Gastroesophageal sphincter (tissue), 4 donors: Measurements from ENCODE around the gene CD209. TPM values are rescaled to one million over a fixed set of nuclear protein-coding genes. Genes with fewer than 3 reads are reported as not detected.

ENCODE experiments used
- ATAC-seq: fragments of 150-250 bp; one replicate; pipeline ENCODE4 v1.9.1; 2016; ENCODE audit warnings: mild to moderate bottlenecking, moderate library complexity
- H3K27ac ChIP-seq, 4 donors: fragments of 200-600 bp; sonication (generic) in 3 of 4; 1 replicate in 3 of 4; 2 replicates in 1 of 4; pipeline ENCODE4 v1.5.1; 2016 to 2019
- H3K27me3 ChIP-seq: fragments of 200-600 bp; sonication (generic); one replicate; pipeline ENCODE4 v1.5.1; 2019
- H3K36me3 ChIP-seq, 2 donors: fragments of 200-600 bp; sonication (generic); one replicate each; pipeline ENCODE4 v1.5.1; 2019; ENCODE audit warnings: control low read depth in 1 of 2
- H3K4me1 ChIP-seq, 3 donors: fragments of 200-600 bp; sonication (generic); 1 replicate in 2 of 3; 2 replicates in 1 of 3; pipeline ENCODE4 v1.5.1; 2016 to 2019; ENCODE audit warnings: control low read depth in 2 of 3
- H3K4me3 ChIP-seq, 2 donors: fragments of 200-600 bp; sonication (generic); one replicate each; pipeline ENCODE4 v1.5.1; 2019; ENCODE audit warnings: mild to moderate bottlenecking in 1 of 2, moderate library complexity in 1 of 2
- H3K9me3 ChIP-seq, 3 donors: fragments of 200-600 bp; sonication (generic); one replicate each; pipeline ENCODE4 v1.5.1; 2017 to 2019; ENCODE audit warnings: control low read depth in 2 of 3
- CTCF ChIP-seq, 4 experiments: fragments of 200-600 bp in 2 of 4; fragments of 450-650 bp in 2 of 4; sonication (generic) in 1 of 4; IDR thresholded peaks; one replicate each; pipeline ENCODE4 v1.5.1; 2017 to 2019; ENCODE audit warnings: antibody characterized with exemption in 4 of 4, mild to moderate bottlenecking in 2 of 4, moderate library complexity in 2 of 4
- EP300 ChIP-seq: sonication (generic); formaldehyde crosslinking; IDR thresholded peaks from one replicate; pipeline ENCODE4 v1.6.1; 2017; ENCODE audit warnings: antibody characterized with exemption, mild to moderate bottlenecking
- POLR2A ChIP-seq, 2 donors: fragments of 450-650 bp; IDR thresholded peaks; one replicate each; pipeline ENCODE4 v1.6.1; 2017; ENCODE audit warnings: antibody characterized with exemption in 2 of 2, mild to moderate bottlenecking in 2 of 2, moderate library complexity in 1 of 2
- POLR2AphosphoS5 ChIP-seq: sonication (generic); formaldehyde crosslinking; IDR thresholded peaks from one replicate; pipeline ENCODE4 v1.6.1; 2017; ENCODE audit warnings: antibody characterized with exemption
- WGBS, 2 donors: methylation state at CpG; one replicate each; pipeline ENCODE4 v1.1.5; 2018; ENCODE audit warnings: low coverage in 1 of 2; 5-methylcytosine and 5-hydroxymethylcytosine counted together
- total RNA-seq, 4 donors: library from RNA; depleted of rRNA; stranded (reverse); fragments of >200 nt; gene quantifications; one replicate each; pipeline ENCODE4 v1.1.0, GENCODE V29; 2016

The CD209 gene
- total RNA-seq, 4 donors from 2014 or later, result 0.78 to 11.4 (median 8.0) TPM

GRCh38 chr19:7716762-7717161 lies 30.6 kb downstream of the CD209 start:
- H3K36me3 ChIP-seq, result no peaks in the 10 kb centered on the region
- no peak for ATAC-seq
- no peaks in the 10 kb centered on the region for H3K4me1 ChIP-seq
- H3K9me3 ChIP-seq, result peaks cover 0 to 15% (median 0%) of the 10 kb centered on the region in 3 donors
- H3K4me3 ChIP-seq, result no peak overlapping the region
- TF ChIP-seq POLR2AphosphoS5 (no peak), EP300 (no peak), CTCF (IDR thresholded peaks at IDR 0.05) (no peak), POLR2A (IDR thresholded peaks at IDR 0.05) (no peak)
- H3K27me3 ChIP-seq, result peaks cover 37% of the 10 kb centered on the region
- H3K27ac ChIP-seq, result no peak overlapping the region
- WGBS, 2 donors, result 50 to 80% methylated on average over 1 of the region's 1 CpG

GRCh38 chr19:7715671-7716070 lies 31.7 kb downstream of the CD209 start:
- Histone ChIP-seq H3K36me3 (no peaks in the 10 kb centered on the region), H3K4me1 (no peaks in the 10 kb centered on the region), H3K9me3 (peaks cover 0 to 15% (median 0%) of the 10 kb centered on the region in 3 donors), H3K27ac (no peak overlapping the region), H3K27me3 (peaks cover 33% of the 10 kb centered on the region), H3K4me3 (no peak overlapping the region)
- TF ChIP-seq EP300 (no peak), POLR2A (IDR thresholded peaks at IDR 0.05) (no peak), POLR2AphosphoS5 (no peak), CTCF (IDR thresholded peaks at IDR 0.05) (no peak)
- no peak for ATAC-seq
- WGBS, 2 donors, result 27% methylated on average over 1 of the region's 1 CpG; no CpG with 5 or more reads in 1 of the 2 donors

- Histone ChIP-seq H3K4me3 (no peak overlapping the region), H3K9me3 (no peaks in the 10 kb centered on the region), H3K4me1 (no peaks in the 10 kb centered on the region), H3K36me3 (no peaks in the 10 kb centered on the region), H3K27ac (no peak overlapping the region), H3K27me3 (peaks cover 27% of the 10 kb centered on the region)
- ATAC-seq, result no peak
- WGBS, 2 donors, result 71 to 76% methylated on average over 5 of the region's 5 CpGs
- TF ChIP-seq CTCF (IDR thresholded peaks at IDR 0.05) (no peak), EP300 (no peak), POLR2AphosphoS5 (no peak), POLR2A (IDR thresholded peaks at IDR 0.05) (no peak)
These were observed 36.7 kb downstream of the CD209 start for GRCh38 chr19:7710616-7711015.

- WGBS, 2 donors, result no CpG with 5 or more reads among the region's 10 CpGs
- TF ChIP-seq POLR2AphosphoS5 (no peak), POLR2A (IDR thresholded peaks at IDR 0.05) (no peak), EP300 (no peak), CTCF (IDR thresholded peaks at IDR 0.05) (no peak)
- no peak overlapping the region for H3K27ac ChIP-seq
- H3K27me3 ChIP-seq, result peaks cover 33% of the 10 kb centered on the region
- no peaks in the 10 kb centered on the region for H3K36me3 ChIP-seq
- no peak for ATAC-seq
- no peaks in the 10 kb centered on the region for H3K9me3 ChIP-seq
- no peaks in the 10 kb centered on the region for H3K4me1 ChIP-seq
- H3K4me3 ChIP-seq, result no peak overlapping the region
These were observed 37.3 kb downstream of the CD209 start for GRCh38 chr19:7709932-7710460.

- no peaks in the 10 kb centered on the region for H3K36me3 ChIP-seq
- no peaks in the 10 kb centered on the region for H3K4me1 ChIP-seq
- no peaks in the 10 kb centered on the region for H3K9me3 ChIP-seq
- 20 to 68% methylated on average over 1 to 5 of the region's 8 CpGs for WGBS, 2 donors
- ATAC-seq, result no peak
- peak overlapping the region in 1 of 4 donors; percentile 47 for H3K27ac ChIP-seq
- TF ChIP-seq CTCF (IDR thresholded peaks at IDR 0.05) (no peak), EP300 (no peak), POLR2A (IDR thresholded peaks at IDR 0.05) (no peak), POLR2AphosphoS5 (no peak)
- H3K27me3 ChIP-seq, result peaks cover 59% of the 10 kb centered on the region
- no peak overlapping the region for H3K4me3 ChIP-seq
These were observed 40.3 kb downstream of the CD209 start for GRCh38 chr19:7706955-7707456.
